Measurements from ENCODE around the gene LDHD.
A peak's percentile ranks its signal among the peaks of the same experiment; 100 is the strongest.

LDHD gene

GRCh38 chr16:75065149-75065505 lies 51.5 kb downstream of the LDHD start:
- peak overlapping the region; percentile 70 for H3K4me3 ChIP-seq (ENCODE audit: low read length, poor library complexity, severe bottlenecking)
- no peaks in the 10 kb centered on the region for H3F3A ChIP-seq (ENCODE audit: low read depth)
- no peaks in the 10 kb centered on the region for H3K27me3 ChIP-seq (ENCODE audit: insufficient read depth, low read length, poor library complexity, severe bottlenecking)
- H3K79me2 ChIP-seq (ENCODE audit: insufficient read depth, low read length): peaks cover 100% of the 10 kb centered on the region
- no peak for TF ChIP-seq CTCF (conservative IDR thresholded peaks at IDR 0.05; ENCODE audit: low read length)
- no peak for TF ChIP-seq EZH2phosphoT487 (IDR thresholded peaks at IDR 0.05; ENCODE audit: borderline replicate concordance)
- H2AFZ ChIP-seq (ENCODE audit: low read length): no peak overlapping the region
- H3K9me2 ChIP-seq (replicated peaks; ENCODE audit: low read depth, low read length): no peaks in the 10 kb centered on the region
- peak overlapping the region; percentile 84 for H3K9ac ChIP-seq (ENCODE audit: low read depth, low read length, poor library complexity, severe bottlenecking)
- peaks cover 85% of the 10 kb centered on the region for H3K4me1 ChIP-seq (ENCODE audit: insufficient read depth, low read length, poor library complexity, severe bottlenecking)
- H3K4me2 ChIP-seq (ENCODE audit: low read depth, low read length, poor library complexity, severe bottlenecking): peak overlapping the region; percentile 96
- H3K36me3 ChIP-seq (ENCODE audit: insufficient read depth, low read length): peaks cover 17% of the 10 kb centered on the region; the same call in 1 of the 2 replicates
- H4K20me1 ChIP-seq (ENCODE audit: insufficient read depth, low read length, poor library complexity, severe bottlenecking): peaks cover 69% of the 10 kb centered on the region
- no peaks in the 10 kb centered on the region for H3K9me3 ChIP-seq (ENCODE audit: insufficient read depth, low read depth, low read length)

GRCh38 chr16:75064403-75065148 lies 52.0 kb downstream of the LDHD start:
- Histone ChIP-seq H3K79me2 (ENCODE audit: insufficient read depth, low read length) (peaks cover 100% of the 10 kb centered on the region), H3K4me1 (ENCODE audit: insufficient read depth, low read length, poor library complexity, severe bottlenecking) (peaks cover 80% of the 10 kb centered on the region), H3K27me3 (ENCODE audit: insufficient read depth, low read length, poor library complexity, severe bottlenecking) (no peaks in the 10 kb centered on the region), H3K9me2 (replicated peaks; ENCODE audit: low read depth, low read length) (no peaks in the 10 kb centered on the region), H3K4me2 (ENCODE audit: low read depth, low read length, poor library complexity, severe bottlenecking) (peak overlapping the region; percentile 96), H2AFZ (ENCODE audit: low read length) (no peak overlapping the region), H4K20me1 (ENCODE audit: insufficient read depth, low read length, poor library complexity, severe bottlenecking) (peaks cover 74% of the 10 kb centered on the region), H3F3A (ENCODE audit: low read depth) (no peaks in the 10 kb centered on the region), H3K9ac (ENCODE audit: low read depth, low read length, poor library complexity, severe bottlenecking) (peak overlapping the region; percentile 84), H3K9me3 (ENCODE audit: insufficient read depth, low read depth, low read length) (no peaks in the 10 kb centered on the region), H3K36me3 (ENCODE audit: insufficient read depth, low read length) (peaks cover 14% of the 10 kb centered on the region; the same call in 1 of the 2 replicates), H3K4me3 (ENCODE audit: low read length, poor library complexity, severe bottlenecking) (peak overlapping the region; percentile 70)
- TF ChIP-seq CTCF (conservative IDR thresholded peaks at IDR 0.05; ENCODE audit: low read length): no peak
- TF ChIP-seq EZH2phosphoT487 (IDR thresholded peaks at IDR 0.05; ENCODE audit: borderline replicate concordance): no peak

- Histone ChIP-seq H3K4me1 (ENCODE audit: insufficient read depth, low read length, poor library complexity, severe bottlenecking) (peaks cover 73% of the 10 kb centered on the region), H3K79me2 (ENCODE audit: insufficient read depth, low read length) (peaks cover 100% of the 10 kb centered on the region), H3K4me2 (ENCODE audit: low read depth, low read length, poor library complexity, severe bottlenecking) (peak overlapping the region; percentile 96), H3K9me3 (ENCODE audit: insufficient read depth, low read depth, low read length) (no peaks in the 10 kb centered on the region), H3K9ac (ENCODE audit: low read depth, low read length, poor library complexity, severe bottlenecking) (peak overlapping the region; percentile 84), H3K4me3 (ENCODE audit: low read length, poor library complexity, severe bottlenecking) (peak overlapping the region; percentile 70), H3K27me3 (ENCODE audit: insufficient read depth, low read length, poor library complexity, severe bottlenecking) (no peaks in the 10 kb centered on the region), H3F3A (ENCODE audit: low read depth) (no peaks in the 10 kb centered on the region), H2AFZ (ENCODE audit: low read length) (no peak overlapping the region), H4K20me1 (ENCODE audit: insufficient read depth, low read length, poor library complexity, severe bottlenecking) (peaks cover 76% of the 10 kb centered on the region), H3K36me3 (ENCODE audit: insufficient read depth, low read length) (peaks cover 15% of the 10 kb centered on the region; the same call in 1 of the 2 replicates), H3K9me2 (replicated peaks; ENCODE audit: low read depth, low read length) (no peaks in the 10 kb centered on the region)
- TF ChIP-seq EZH2phosphoT487 (IDR thresholded peaks at IDR 0.05; ENCODE audit: borderline replicate concordance) (no peak), CTCF (conservative IDR thresholded peaks at IDR 0.05; ENCODE audit: low read length) (0 out of 2 replicates have a peak, but pooled peaks have one; percentile 20)
These were observed 53.0 kb downstream of the LDHD start for GRCh38 chr16:75063549-75064088.

All from Loucy (cell line).